ENCODE results near the gene CYP4F2. TPM values are rescaled to one million over a fixed set of nuclear protein-coding genes. Genes with fewer than 3 reads are reported as not detected.
"Not testable (repeated sequence)": the region's sequence is repeated elsewhere in the genome, so short reads cannot be mapped to it uniquely, and the experiment has no call there.

The CYP4F2 gene
- polyA plus RNA-seq, 1 donor (not counting 4 experiments of a cell fraction or from before 2014, with no cell fraction given), result 0.13 TPM

DNA sequence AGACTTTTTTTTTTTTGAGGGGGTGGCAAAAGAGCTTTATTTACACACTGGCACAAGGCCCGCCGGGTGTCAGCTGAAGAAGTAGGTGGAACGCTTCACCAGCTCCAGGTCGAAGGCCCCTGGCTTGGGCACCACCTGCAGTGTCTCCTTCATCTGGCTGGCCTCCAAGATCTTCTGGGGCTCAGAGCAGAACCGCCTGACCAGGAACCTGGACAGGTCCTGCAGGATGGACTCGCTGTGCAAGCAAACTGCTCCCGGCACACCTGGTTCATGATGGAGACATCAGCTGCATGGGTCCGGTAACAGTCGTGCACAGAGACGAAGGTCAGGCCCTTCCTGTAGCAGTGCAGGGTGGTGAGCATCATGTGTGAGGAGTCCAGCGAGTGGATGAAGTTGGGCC, 4.4 kb upstream of the CYP4F2 start:
- no peaks in the 10 kb centered on the region for H3K9me3 ChIP-seq (ENCODE audit: control insufficient read depth, low read depth, low read length)
- H3K27ac ChIP-seq (ENCODE audit: control insufficient read depth, insufficient read depth, low read length), result no peak overlapping the region
- H3K79me2 ChIP-seq (ENCODE audit: control insufficient read depth, insufficient read depth, low read length), result no peaks in the 10 kb centered on the region
- no peak overlapping the region for H3K9ac ChIP-seq (ENCODE audit: control insufficient read depth, extremely low read depth, insufficient read depth, low read length)
- H4K20me1 ChIP-seq (ENCODE audit: control insufficient read depth, extremely low read depth, insufficient read depth, low read length), result no peaks in the 10 kb centered on the region
- TF ChIP-seq EZH2 (IDR thresholded peaks at IDR 0.05; ENCODE audit: low read length) (no peak), CTCF (optimal IDR thresholded peaks at IDR 0.05 in 1 of 3, IDR thresholded peaks at IDR 0.05 in 1 of 3, conservative IDR thresholded peaks at IDR 0.05 in 1 of 3; ENCODE audit: extremely low read depth in 1 of 3, insufficient read depth in 2 of 3, low read length in 3 of 3) (no peak)
- FAIRE-seq (no peak), DNase-seq (ENCODE audit: low read depth, low spot score) (no peak)
- H3K4me1 ChIP-seq (ENCODE audit: control insufficient read depth, extremely low read depth, insufficient read depth, low read length), result no peaks in the 10 kb centered on the region
- H3K4me2 ChIP-seq (ENCODE audit: control insufficient read depth, extremely low read depth, insufficient read depth, low read depth, low read length), result no peak overlapping the region
- peaks cover 13% of the 10 kb centered on the region for H3K27me3 ChIP-seq (ENCODE audit: control insufficient read depth, extremely low read depth, insufficient read depth, low read length)
- H3K9me1 ChIP-seq (ENCODE audit: control insufficient read depth, extremely low read depth, insufficient read depth, low read length), result no peaks in the 10 kb centered on the region
- H3K36me3 ChIP-seq (ENCODE audit: control insufficient read depth in 2 of 2, extremely low read depth in 1 of 2, insufficient read depth in 2 of 2, low read length in 2 of 2), result no peaks in the 10 kb centered on the region
- dilution Hi-C loops (cut with MboI; ENCODE audit: extremely low pct_ligation_motif_present, low sequenced_read_pairs), result no loop called here
- H3K4me3 ChIP-seq (ENCODE audit: control insufficient read depth in 2 of 3, extremely low read depth in 1 of 3, insufficient read depth in 2 of 3, low read depth in 1 of 3, low read length in 3 of 3), result no peak overlapping the region
- H2AFZ ChIP-seq (ENCODE audit: control insufficient read depth, low read length), result no peak overlapping the region

DNA sequence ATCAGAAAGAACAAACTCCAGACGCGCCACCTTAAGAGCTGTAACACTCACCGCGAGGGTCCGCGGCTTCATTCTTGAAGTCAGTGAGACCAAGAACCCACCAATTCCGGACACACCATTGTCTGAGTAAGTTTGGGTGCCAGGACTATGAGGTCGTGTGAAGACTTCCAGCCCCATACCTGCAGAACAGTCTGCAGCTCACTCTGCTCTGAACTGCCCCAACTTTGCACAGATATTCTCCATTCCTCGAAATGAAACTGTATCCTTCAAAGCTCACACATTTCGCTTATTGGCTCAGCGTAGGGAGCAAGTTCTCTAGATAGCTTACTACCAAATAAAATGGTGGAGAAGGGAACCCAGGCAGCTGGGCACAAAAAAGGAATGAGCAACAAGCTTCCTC, 2.6 kb upstream of the CYP4F2 start:
- H3K9ac ChIP-seq (ENCODE audit: control insufficient read depth, extremely low read depth, insufficient read depth, low read length), result no peak overlapping the region
- H2AFZ ChIP-seq (ENCODE audit: control insufficient read depth, low read length), result no peak overlapping the region
- no peaks in the 10 kb centered on the region for H3K4me1 ChIP-seq (ENCODE audit: control insufficient read depth, extremely low read depth, insufficient read depth, low read length)
- no peaks in the 10 kb centered on the region for H3K9me1 ChIP-seq (ENCODE audit: control insufficient read depth, extremely low read depth, insufficient read depth, low read length)
- H3K36me3 ChIP-seq (ENCODE audit: control insufficient read depth in 2 of 2, extremely low read depth in 1 of 2, insufficient read depth in 2 of 2, low read length in 2 of 2), result no peaks in the 10 kb centered on the region
- FAIRE-seq, result no peak
- no peaks in the 10 kb centered on the region for H4K20me1 ChIP-seq (ENCODE audit: control insufficient read depth, extremely low read depth, insufficient read depth, low read length)
- dilution Hi-C loops (cut with MboI; ENCODE audit: extremely low pct_ligation_motif_present, low sequenced_read_pairs), result no loop called here
- no peak overlapping the region for H3K27ac ChIP-seq (ENCODE audit: control insufficient read depth, insufficient read depth, low read length)
- H3K27me3 ChIP-seq (ENCODE audit: control insufficient read depth, extremely low read depth, insufficient read depth, low read length), result peaks cover 13% of the 10 kb centered on the region
- no peak overlapping the region for H3K4me3 ChIP-seq (ENCODE audit: control insufficient read depth in 2 of 3, extremely low read depth in 1 of 3, insufficient read depth in 2 of 3, low read depth in 1 of 3, low read length in 3 of 3)
- H3K9me3 ChIP-seq (ENCODE audit: control insufficient read depth, low read depth, low read length), result no peaks in the 10 kb centered on the region
- TF ChIP-seq CTCF (optimal IDR thresholded peaks at IDR 0.05 in 1 of 3, IDR thresholded peaks at IDR 0.05 in 1 of 3, conservative IDR thresholded peaks at IDR 0.05 in 1 of 3; ENCODE audit: extremely low read depth in 1 of 3, insufficient read depth in 2 of 3, low read length in 3 of 3) (no peak), EZH2 (IDR thresholded peaks at IDR 0.05; ENCODE audit: low read length) (no peak)
- DNase-seq (ENCODE audit: low read depth, low spot score), result no peak
- no peaks in the 10 kb centered on the region for H3K79me2 ChIP-seq (ENCODE audit: control insufficient read depth, insufficient read depth, low read length)
- H3K4me2 ChIP-seq (ENCODE audit: control insufficient read depth, extremely low read depth, insufficient read depth, low read depth, low read length), result no peak overlapping the region

DNA sequence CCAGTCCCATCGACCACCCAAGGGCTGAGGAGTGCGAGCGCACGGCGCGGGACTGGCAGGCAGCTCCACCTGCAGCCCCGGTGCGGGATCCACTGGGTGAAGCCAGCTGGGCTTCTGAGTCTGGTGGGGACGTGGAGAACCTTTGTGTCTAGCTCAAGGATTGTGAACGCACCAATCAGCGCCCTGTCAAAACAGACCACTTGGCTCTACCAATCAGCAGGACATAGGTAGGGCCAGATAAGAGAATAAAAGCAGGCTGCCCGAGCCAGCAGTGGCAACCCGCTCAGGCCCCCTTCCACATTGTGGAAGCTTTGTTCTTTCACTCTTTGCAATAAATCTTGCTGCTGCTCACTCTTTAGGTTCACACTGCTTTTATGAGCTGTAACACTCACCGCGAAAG, 2.2 kb upstream of the CYP4F2 start:
- H3K36me3 ChIP-seq (ENCODE audit: control insufficient read depth in 2 of 2, extremely low read depth in 1 of 2, insufficient read depth in 2 of 2, low read length in 2 of 2); H3K4me2 ChIP-seq (ENCODE audit: control insufficient read depth, extremely low read depth, insufficient read depth, low read depth, low read length); H3K9ac ChIP-seq (ENCODE audit: control insufficient read depth, extremely low read depth, insufficient read depth, low read length); DNase-seq (ENCODE audit: low read depth, low spot score); H3K9me1 ChIP-seq (ENCODE audit: control insufficient read depth, extremely low read depth, insufficient read depth, low read length); H4K20me1 ChIP-seq (ENCODE audit: control insufficient read depth, extremely low read depth, insufficient read depth, low read length); H3K79me2 ChIP-seq (ENCODE audit: control insufficient read depth, insufficient read depth, low read length); H3K4me1 ChIP-seq (ENCODE audit: control insufficient read depth, extremely low read depth, insufficient read depth, low read length); H2AFZ ChIP-seq (ENCODE audit: control insufficient read depth, low read length); H3K9me3 ChIP-seq (ENCODE audit: control insufficient read depth, low read depth, low read length); FAIRE-seq; dilution Hi-C loops (cut with MboI; ENCODE audit: extremely low pct_ligation_motif_present, low sequenced_read_pairs); H3K27ac ChIP-seq (ENCODE audit: control insufficient read depth, insufficient read depth, low read length); H3K4me3 ChIP-seq (ENCODE audit: control insufficient read depth in 2 of 3, extremely low read depth in 1 of 3, insufficient read depth in 2 of 3, low read depth in 1 of 3, low read length in 3 of 3): not testable (repeated sequence)
- peaks cover 13% of the 10 kb centered on the region for H3K27me3 ChIP-seq (ENCODE audit: control insufficient read depth, extremely low read depth, insufficient read depth, low read length)

GRCh38 chr19:15899561-15899960, 1.7 kb upstream of the CYP4F2 start:
- H3K27ac ChIP-seq (ENCODE audit: control insufficient read depth, insufficient read depth, low read length); H3K9me1 ChIP-seq (ENCODE audit: control insufficient read depth, extremely low read depth, insufficient read depth, low read length); DNase-seq (ENCODE audit: low read depth, low spot score); H3K9ac ChIP-seq (ENCODE audit: control insufficient read depth, extremely low read depth, insufficient read depth, low read length); FAIRE-seq; H3K36me3 ChIP-seq (ENCODE audit: control insufficient read depth in 2 of 2, extremely low read depth in 1 of 2, insufficient read depth in 2 of 2, low read length in 2 of 2); H2AFZ ChIP-seq (ENCODE audit: control insufficient read depth, low read length); dilution Hi-C loops (cut with MboI; ENCODE audit: extremely low pct_ligation_motif_present, low sequenced_read_pairs); H3K9me3 ChIP-seq (ENCODE audit: control insufficient read depth, low read depth, low read length); H3K79me2 ChIP-seq (ENCODE audit: control insufficient read depth, insufficient read depth, low read length); H3K4me2 ChIP-seq (ENCODE audit: control insufficient read depth, extremely low read depth, insufficient read depth, low read depth, low read length); H4K20me1 ChIP-seq (ENCODE audit: control insufficient read depth, extremely low read depth, insufficient read depth, low read length); H3K4me3 ChIP-seq (ENCODE audit: control insufficient read depth in 2 of 3, extremely low read depth in 1 of 3, insufficient read depth in 2 of 3, low read depth in 1 of 3, low read length in 3 of 3); H3K4me1 ChIP-seq (ENCODE audit: control insufficient read depth, extremely low read depth, insufficient read depth, low read length): not testable (repeated sequence)
- peaks cover 13% of the 10 kb centered on the region for H3K27me3 ChIP-seq (ENCODE audit: control insufficient read depth, extremely low read depth, insufficient read depth, low read length)

Measured in keratinocyte (primary cell).